HL-60 (cell line): Measurements from ENCODE around the gene SCLT1.

Source experiments
- DNase-seq, 2 experiments: peaks; one replicate each; pipeline ENCODE4 v3.0.0-alpha.2; 2010 to 2020; ENCODE audit warnings: low read depth in 1 of 2, low spot score in 1 of 2
- H3K27ac ChIP-seq: fragments of 250-450 bp; sonication (Bioruptor Pico); replicated peaks from 2 replicates; pipeline ENCODE4 v1.5.1; 2020; ENCODE audit warnings: mild to moderate bottlenecking, moderate library complexity
- H3K27me3 ChIP-seq: fragments of 250-450 bp; sonication (Bioruptor Pico); 2 replicates; pipeline ENCODE4 v1.5.1; 2021; ENCODE audit warnings: mild to moderate bottlenecking, moderate library complexity; ENCODE audit not compliant: insufficient read depth, poor library complexity, severe bottlenecking
- H3K4me3 ChIP-seq: replicated peaks from 2 replicates; pipeline ENCODE4 v1.5.1; 2011; ENCODE audit warnings: mild to moderate bottlenecking, control low read depth, low read length; ENCODE audit not compliant: insufficient read depth
- GABPA ChIP-seq: IDR thresholded peaks from 2 replicates; pipeline ENCODE4 v1.6.1; 2012; ENCODE audit warnings: low read depth
- POLR2AphosphoS5 ChIP-seq: IDR thresholded peaks from 2 replicates; pipeline ENCODE4 v1.6.1; 2012; ENCODE audit warnings: low read depth
- SPI1 ChIP-seq: IDR thresholded peaks from 2 replicates; pipeline ENCODE4 v1.6.1; 2012; ENCODE audit warnings: low read depth, mild to moderate bottlenecking, borderline replicate concordance
- TF ChIP-seq, protein P1 (sequence below): IDR thresholded peaks from 2 replicates; pipeline ENCODE4 v1.6.1; 2012; ENCODE audit warnings: low read depth; ENCODE audit not compliant: insufficient replicate concordance
- TF ChIP-seq, protein P2 (sequence below): IDR thresholded peaks from one replicate; pipeline ENCODE4 v1.5.1; 2011; ENCODE audit warnings: low read length, control low read depth, inconsistent platforms; ENCODE audit not compliant: insufficient read depth

Gene SCLT1

GRCh38 chr4:128871948-128872347 lies 221.4 kb downstream of the SCLT1 start:
- Histone ChIP-seq H3K27me3 (no peaks in the 10 kb centered on the region), H3K27ac (no peak overlapping the region), H3K4me3 (no peak overlapping the region)
- TF ChIP-seq, protein P1, sequence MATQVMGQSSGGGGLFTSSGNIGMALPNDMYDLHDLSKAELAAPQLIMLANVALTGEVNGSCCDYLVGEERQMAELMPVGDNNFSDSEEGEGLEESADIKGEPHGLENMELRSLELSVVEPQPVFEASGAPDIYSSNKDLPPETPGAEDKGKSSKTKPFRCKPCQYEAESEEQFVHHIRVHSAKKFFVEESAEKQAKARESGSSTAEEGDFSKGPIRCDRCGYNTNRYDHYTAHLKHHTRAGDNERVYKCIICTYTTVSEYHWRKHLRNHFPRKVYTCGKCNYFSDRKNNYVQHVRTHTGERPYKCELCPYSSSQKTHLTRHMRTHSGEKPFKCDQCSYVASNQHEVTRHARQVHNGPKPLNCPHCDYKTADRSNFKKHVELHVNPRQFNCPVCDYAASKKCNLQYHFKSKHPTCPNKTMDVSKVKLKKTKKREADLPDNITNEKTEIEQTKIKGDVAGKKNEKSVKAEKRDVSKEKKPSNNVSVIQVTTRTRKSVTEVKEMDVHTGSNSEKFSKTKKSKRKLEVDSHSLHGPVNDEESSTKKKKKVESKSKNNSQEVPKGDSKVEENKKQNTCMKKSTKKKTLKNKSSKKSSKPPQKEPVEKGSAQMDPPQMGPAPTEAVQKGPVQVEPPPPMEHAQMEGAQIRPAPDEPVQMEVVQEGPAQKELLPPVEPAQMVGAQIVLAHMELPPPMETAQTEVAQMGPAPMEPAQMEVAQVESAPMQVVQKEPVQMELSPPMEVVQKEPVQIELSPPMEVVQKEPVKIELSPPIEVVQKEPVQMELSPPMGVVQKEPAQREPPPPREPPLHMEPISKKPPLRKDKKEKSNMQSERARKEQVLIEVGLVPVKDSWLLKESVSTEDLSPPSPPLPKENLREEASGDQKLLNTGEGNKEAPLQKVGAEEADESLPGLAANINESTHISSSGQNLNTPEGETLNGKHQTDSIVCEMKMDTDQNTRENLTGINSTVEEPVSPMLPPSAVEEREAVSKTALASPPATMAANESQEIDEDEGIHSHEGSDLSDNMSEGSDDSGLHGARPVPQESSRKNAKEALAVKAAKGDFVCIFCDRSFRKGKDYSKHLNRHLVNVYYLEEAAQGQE = no peak
- TF ChIP-seq SPI1 (no peak), POLR2AphosphoS5 (no peak), GABPA (no peak)
- TF ChIP-seq, protein P2, sequence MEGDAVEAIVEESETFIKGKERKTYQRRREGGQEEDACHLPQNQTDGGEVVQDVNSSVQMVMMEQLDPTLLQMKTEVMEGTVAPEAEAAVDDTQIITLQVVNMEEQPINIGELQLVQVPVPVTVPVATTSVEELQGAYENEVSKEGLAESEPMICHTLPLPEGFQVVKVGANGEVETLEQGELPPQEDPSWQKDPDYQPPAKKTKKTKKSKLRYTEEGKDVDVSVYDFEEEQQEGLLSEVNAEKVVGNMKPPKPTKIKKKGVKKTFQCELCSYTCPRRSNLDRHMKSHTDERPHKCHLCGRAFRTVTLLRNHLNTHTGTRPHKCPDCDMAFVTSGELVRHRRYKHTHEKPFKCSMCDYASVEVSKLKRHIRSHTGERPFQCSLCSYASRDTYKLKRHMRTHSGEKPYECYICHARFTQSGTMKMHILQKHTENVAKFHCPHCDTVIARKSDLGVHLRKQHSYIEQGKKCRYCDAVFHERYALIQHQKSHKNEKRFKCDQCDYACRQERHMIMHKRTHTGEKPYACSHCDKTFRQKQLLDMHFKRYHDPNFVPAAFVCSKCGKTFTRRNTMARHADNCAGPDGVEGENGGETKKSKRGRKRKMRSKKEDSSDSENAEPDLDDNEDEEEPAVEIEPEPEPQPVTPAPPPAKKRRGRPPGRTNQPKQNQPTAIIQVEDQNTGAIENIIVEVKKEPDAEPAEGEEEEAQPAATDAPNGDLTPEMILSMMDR = no peak
- no peak for DNase-seq

- H3K27ac ChIP-seq = no peak overlapping the region
- no peak for DNase-seq
- H3K27me3 ChIP-seq = no peaks in the 10 kb centered on the region
- TF ChIP-seq, protein P2 = no peak
- TF ChIP-seq SPI1 = no peak
- TF ChIP-seq, protein P1 = no peak
- TF ChIP-seq GABPA = no peak
- TF ChIP-seq POLR2AphosphoS5 = no peak
- H3K4me3 ChIP-seq = no peak overlapping the region
Observed at GRCh38 chr4:128869776-128870509, 223.4 kb downstream of the SCLT1 start.

- DNase-seq = no peak
- Histone ChIP-seq H3K27ac (no peak overlapping the region), H3K27me3 (no peaks in the 10 kb centered on the region), H3K4me3 (no peak overlapping the region)
- TF ChIP-seq SPI1 = no peak
- no peak for TF ChIP-seq GABPA
- no peak for TF ChIP-seq POLR2AphosphoS5
- TF ChIP-seq, protein P1 = no peak
Observed at GRCh38 chr4:128868758-128869157, 224.6 kb downstream of the SCLT1 start.
